GM04503 (cell line): ENCODE results near the gene ZNF143.
"Not testable (repeated sequence)": the region's sequence is repeated elsewhere in the genome, so short reads cannot be mapped to it uniquely, and the experiment has no call there.

Experiments
- DNase-seq: peaks from one replicate; pipeline ENCODE4 v3.0.0-alpha.2; 2012; ENCODE audit warnings: low read depth

Gene ZNF143

DNA sequence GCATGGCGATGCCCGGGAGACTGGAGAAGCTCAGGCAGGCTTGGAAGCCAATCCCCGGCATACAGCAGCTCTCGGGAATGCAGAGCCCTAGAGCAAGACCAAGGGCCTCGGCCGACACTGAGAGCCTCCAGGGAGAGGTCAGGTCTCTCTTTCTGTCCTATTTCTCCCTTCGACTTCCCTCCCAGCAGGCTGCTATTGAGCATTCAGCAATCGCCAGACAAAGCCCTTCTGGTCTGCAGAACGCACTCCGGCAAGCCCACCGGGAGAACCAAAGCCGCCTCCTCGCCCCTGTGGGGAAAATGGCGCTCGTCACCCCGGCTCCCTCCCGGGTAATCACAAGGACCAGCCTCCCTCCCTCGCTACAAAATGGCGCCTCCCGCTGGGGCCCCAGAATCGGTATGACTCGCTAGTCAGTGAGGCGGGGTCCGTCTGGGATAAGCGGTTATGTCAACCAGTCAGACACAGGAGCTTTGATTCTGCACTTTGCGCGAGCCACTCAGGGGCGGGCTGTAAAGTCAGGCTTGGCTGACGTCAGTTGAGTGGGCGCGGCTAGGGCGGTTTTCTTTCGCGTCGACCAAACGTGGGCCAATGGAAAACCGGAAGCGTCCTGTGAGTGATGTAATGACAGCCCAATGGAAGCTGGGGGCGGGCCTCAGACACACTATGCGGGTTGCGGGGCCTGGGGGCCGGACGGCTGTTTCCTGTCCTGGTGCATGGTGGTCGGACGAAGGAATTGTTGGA is at the start of gene ZNF143:
Gene ZNF143, plus strand, starts transcription at position 691 of the 741 bp plus-strand sequence. CDS start 10,297 bp downstream, outside the sequence.
- peak; percentile 99 for DNase-seq

DNA sequence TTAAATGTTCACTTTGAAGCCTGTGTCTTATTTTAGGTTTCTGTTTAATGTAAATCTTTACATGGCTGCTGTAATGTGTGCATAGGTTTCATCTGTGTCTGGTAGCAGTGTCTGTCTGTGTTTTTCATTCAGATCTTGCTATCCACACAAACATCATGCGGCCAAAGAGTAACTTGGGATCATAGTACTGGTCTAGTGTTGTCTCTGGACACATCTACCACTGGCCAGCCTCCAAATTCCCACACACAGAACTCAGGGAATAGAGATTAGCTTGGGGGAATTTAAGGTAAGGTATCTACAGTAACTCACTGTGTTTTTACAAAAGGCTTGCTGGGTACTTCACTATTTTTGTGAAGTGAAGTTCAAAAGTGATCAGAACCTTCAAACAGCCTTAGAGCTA is 32.1 kb upstream of the ZNF143 start:
- DNase-seq, result no peak

DNA sequence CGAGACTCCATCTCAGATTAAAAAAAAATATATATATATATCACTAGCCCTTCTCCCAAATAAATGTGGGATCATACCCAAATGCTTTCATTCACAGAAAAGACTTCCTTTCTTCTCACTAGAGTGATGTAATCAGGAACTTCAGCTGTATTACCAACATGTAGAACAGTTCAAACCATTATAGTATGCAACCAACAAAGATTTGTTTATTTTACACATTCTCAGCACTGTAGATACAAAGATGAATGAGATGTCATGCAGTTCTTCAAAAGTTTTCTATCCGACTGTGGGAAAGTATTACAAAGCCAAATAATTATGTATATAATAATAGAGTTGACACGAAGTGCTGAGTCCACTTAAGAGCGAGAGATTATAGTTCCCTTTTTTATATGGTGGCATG is 22.2 kb upstream of the ZNF143 start:
- no peak for DNase-seq

DNA sequence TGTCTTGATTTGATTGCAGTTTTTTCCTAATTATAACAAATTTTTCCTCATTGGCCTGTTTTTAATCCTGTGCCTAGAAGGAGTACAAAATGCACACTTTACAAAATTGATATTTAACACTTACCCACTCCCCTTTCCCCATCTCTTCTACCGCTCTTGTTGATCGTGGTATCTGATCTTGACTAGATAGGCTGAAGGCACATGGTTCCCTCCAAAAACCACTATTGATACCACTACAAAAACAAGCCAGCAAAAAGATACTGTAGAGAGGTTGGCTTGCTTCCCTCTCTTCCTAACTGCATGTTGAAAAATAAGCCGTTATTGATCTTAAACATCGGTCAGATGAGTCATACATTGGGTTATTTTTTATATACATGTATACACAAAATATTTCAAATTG is 14.6 kb upstream of the ZNF143 start:
- no peak for DNase-seq

DNA sequence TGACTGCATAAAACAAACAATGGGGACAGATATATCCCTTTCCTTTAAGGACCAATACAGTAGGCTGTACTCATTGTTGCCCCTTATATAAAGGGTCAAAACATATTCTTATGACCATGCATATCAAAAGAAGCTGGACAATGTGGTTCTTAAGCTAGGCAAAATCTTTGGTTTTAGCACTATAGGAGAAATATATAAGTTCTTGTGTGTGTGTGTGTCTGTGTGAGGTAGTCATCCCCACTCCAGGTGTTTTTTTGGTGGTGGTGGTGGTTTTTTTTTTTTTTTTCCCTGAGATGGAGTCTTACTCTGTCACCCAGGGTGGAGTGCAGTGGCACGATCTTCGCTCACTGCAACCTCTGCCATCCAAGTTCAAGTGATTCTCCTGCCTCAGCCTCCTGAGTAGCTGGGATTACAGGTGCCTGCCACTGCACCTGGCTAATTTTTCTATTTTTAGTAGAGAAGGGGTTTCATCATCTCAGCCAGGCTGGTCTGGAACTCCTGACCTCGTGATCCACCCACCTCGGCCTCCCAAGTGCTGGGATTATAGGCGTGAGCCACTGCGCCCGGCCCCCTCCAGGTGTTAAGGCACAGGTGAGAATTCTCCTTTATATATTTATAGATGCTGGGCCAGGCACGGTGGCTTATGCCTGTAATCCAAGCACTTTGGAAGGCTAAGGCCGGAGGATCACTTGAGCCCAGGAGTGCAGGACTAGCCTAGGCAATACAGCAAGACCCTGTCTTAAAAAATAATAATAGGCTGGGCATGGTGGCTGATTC is 12.0 kb upstream of the ZNF143 start:
- no peak for DNase-seq

DNA sequence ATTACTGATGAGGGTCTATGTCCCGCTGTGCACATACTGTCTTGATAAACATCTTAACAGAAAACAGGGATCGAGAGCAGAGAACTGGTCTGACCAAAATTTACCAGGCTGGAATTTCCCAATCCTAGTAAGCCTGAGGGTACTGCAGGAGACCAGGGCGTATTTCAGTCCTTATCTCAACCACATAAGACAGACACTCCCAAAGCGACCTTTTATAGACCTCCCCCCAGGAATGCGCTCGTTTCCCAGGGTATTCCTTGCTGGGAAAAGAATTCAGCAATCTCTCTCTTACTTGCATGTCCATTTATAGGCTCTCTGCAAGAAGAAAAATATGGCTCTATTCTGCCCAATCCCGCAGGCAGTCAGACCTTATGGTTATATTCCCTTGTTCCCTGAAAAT is 8.8 kb upstream of the ZNF143 start:
- not testable (repeated sequence) for DNase-seq

DNA sequence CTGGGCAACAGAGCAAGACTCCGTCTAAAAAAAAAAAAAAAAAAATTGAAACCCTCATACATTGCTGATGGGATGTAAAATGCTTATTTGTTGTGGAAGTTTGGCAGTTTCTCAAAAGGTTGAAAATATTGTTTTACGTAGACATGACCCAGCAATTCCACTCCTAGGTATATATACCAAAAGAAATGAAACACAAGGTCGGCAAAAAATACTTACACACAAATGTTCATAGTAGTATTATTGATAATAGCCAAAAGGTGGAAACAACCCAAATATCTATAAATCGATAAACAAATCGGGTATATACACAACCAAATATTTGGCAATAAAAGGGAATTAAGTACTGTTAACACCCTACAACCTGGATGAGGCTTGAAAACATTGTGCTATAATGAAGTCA is 5.1 kb upstream of the ZNF143 start:
- no peak for DNase-seq

DNA sequence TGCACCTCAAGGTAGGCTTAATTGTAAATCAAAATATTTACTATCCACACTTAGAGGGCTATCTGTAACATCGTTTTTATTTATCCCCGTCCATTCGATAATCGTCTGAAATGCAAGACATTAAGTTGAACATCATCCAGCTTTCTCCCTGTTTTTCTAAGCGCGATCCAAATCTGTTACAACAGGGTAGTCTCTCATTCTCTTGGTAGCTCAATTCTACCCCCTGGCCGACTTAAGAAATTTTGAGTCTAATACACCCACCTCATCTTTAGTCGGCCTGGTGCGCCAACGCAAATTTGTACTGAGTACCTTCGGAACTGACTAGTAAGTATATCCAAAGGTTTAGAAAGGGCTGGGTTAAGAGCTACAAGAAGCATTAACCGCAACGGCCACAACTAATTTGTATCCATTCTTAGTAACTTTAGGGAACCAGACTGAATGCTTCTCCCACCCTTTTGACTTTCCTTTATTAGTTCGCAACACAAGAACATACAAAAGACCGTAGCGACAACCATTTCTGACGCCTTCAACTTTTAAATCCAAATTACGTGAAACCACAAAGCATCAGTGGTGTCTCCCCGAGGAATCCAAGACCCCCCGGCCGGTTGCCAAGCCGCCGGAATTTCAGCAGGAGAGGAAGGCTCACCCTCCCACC is 1.0 kb upstream of the ZNF143 start:
- peak; percentile 16 for DNase-seq

DNA sequence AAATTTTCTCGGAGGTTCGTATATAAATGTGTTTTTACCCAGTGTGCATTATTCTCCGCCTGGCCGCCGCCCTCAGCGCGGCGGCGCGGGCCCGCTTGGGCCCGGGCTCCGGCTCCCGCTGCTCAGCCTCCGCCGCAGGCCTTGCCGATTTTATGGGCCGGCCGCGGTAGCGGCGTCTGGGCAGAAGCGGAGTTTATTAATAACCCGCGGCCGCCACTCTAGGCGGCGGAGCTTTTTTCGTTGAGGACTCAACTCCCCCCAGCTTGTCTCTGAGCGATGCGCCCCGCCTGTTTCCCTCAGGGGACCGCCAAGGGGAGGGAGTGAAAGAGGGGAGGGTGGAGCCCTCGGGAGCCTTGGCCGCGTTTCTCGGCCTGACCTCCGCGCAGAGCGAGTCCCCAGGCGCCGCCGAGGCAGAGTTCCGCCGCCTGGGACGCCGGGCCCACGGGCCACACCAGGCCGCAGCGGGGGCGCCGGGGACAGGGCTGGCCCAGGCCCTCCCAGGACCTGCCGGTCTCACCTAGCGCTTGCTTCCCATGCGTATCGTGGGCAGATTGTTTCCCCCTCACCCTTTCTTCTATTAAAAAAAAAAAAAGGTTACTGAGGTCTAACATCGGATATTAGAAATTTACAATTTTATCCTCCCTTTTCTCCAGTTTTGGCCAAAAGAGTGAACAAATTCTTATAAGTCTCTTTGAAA is 399 bp downstream of the ZNF143 start:
- peak; percentile 72 for DNase-seq

DNA sequence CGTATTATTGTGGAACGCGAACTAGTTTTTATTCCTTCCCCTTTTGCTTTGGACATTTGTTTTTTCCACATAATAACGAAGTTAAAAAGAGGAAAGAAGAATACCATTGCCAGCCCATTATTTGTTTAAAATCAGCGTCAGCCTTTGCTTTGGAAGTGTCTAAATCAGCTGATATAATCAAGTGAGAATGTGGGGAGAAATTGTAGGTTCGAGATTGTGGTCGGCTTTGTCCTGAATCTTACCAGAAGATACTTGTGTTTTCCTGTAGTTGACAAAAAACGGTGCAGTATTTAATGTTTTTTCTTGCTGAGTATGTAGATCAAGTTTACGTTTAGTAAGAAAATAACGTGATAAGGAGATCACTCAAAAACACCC is 935 bp downstream of the ZNF143 start:
- DNase-seq, result peak; percentile 7

DNA sequence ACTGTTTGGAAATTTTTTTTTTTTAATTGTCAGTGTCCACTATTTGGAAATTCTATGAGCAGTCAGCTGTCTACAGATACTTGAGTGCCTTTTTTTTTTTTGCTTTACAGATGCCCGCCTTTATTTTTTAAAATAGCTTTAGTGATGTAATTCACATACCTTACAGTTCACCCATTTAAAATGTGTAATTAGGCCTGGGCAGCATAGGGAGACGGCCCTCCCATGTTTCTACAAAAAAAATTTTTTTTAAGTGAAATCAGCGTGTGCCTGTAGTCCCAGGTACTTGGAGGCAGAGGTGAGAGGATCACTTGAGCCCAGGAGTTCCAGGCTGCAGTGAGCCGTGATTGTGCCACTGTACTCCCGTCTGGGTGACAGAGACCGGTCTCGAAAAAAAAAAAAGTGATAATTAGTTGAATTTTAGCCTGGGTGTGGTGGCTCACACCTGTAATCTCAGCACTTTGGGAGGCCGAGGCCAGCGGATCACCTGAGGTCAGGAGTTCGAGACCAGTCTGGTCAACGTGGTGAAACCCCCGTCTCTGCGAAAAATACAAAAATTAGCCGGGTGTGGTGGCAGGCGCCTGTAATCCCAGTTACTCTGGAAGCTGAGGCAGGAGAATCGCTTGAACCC is 1.5 kb downstream of the ZNF143 start:
- peak; percentile 10 for DNase-seq

DNA sequence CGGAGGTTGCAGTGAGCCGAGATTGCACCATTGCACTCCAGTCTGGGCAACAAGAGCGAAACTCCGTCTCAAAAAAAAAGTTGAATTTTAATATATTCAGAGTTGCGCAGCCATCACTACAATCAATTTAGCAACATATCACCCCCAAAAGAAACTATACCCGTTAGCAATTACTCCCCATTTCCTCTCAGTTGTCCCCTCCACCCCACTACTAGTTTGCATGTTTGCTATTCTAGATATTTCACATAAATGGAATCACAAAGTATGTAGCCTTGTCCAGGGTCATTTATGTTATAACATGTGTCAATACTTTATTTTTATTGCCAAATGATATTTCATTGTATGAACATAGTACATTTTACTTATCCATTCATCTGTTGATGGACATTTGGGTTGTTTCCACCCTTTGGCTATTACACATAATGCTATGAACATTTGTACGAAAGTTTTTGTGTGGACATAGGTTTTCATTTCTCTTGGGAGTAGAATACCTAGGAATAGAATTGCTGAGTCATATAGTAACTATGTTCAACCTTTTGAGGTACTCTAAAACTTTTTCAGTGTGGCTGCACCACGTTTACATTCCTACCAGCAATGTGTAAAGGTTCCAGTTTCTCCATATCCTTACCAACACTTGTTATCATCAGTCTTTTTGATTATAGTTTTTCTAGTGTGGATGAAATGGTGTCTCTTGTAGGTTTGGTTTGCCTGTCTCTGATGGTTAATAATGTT is 2.2 kb downstream of the ZNF143 start:
- no peak for DNase-seq

DNA sequence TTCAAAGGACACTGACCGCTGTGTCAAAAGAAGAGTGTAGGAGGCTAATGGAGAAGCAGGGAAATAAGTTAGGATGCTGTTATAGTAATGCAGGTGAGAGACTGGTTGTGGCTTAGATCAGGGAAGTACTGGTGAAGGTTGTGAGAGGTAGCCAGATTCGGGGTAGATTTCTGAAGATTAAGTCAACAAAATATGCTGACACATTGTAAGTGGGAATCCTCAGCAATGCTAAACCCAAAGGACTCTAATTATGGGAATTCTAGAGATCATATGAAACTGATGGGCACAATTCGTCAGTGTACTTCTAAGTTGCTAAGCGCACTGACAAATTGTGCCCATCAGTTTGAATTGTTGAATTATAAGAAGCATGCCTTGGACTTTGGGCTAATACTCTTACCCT is 10.0 kb downstream of the ZNF143 start:
- DNase-seq, result no peak

DNA sequence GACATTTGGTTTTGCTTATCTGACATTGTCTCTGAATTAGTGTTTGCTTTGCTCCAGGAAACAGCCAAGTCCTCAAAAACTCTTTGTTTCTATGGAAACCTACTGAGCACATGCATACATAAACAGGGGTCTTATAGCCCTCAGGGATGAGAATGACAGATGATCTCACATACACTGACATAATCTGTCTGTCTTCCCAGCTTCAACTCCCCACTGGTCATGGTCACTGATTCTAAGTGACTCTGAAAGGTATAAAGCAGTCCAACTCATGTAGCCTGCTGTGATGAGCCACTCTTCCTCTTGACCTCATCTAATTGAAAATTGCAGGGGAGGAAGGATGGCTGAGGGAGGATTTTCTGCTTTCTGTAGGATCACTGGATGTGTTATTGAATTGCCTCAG is 12.6 kb downstream of the ZNF143 start:
- DNase-seq, result no peak

DNA sequence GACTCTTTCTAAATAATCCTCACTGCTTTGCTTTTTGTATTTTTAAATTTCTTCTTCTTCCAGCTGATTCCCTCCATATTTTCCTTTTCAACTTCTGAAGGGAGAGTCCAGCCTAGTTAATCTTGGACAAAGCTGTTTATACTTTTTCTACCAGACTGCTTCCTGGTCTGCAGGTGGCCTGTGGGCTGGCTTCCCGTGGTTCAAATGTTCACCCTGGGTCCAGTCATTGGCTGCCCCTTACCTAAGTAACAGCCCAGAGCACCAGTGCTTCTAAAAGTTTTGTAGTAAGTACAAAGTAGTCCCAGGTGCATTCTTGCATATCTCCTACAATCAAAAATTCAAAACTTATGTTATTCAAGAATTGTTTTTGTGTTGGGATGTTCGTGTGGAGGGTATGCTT is 19.1 kb downstream of the ZNF143 start:
- no peak for DNase-seq

DNA sequence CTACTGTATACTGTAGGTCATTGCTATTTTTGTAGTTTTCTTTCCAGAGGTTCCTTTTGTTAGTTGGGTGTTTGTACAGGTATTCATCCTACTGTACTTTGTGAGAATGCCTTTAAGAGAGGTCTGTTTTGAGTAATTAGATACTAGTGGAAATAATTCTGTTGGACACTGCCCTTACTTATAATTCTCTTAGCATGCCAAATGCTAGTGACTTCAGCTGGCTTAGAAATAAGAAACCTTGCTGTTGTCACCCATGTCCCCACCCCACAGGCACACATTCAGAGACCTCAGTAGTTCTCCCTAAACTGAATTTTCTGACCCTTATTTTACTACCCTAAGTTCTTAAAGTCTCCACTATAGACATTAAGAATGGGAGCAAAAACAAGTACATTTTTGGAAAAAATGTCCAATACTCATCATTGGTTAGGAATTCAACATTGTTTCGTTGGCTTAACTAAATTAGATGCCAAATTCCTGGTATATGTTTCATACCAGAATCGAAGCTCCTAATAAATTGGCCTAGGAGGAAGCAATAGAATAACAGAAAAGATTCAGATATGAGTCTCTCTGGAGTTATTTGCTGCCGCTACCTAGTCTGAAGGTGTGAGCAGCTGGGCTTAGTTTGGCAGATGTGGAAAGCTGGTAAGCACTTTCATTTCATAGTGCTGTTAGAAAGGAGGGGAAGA is 28.4 kb downstream of the ZNF143 start:
- DNase-seq, result peak; percentile 62

DNA sequence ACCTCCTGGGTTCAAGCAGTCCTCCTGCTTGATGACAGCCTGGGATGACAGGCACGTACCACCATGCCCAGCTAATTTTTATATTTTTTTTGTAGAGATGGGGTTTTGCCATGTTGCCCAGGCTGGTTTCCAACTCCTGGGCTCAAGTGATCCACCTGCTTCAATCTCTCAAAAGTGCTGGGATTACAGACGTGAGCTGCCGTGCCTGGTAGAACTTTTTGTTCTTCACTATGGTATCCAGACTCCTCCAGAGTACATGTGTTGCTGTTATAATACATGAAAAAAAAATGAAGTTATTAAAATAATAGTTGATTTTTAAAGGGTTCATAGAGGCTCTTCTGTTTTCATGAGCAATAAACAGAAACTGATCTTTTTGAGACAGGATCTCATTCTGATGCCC is 29.6 kb downstream of the ZNF143 start:
- no peak for DNase-seq

DNA sequence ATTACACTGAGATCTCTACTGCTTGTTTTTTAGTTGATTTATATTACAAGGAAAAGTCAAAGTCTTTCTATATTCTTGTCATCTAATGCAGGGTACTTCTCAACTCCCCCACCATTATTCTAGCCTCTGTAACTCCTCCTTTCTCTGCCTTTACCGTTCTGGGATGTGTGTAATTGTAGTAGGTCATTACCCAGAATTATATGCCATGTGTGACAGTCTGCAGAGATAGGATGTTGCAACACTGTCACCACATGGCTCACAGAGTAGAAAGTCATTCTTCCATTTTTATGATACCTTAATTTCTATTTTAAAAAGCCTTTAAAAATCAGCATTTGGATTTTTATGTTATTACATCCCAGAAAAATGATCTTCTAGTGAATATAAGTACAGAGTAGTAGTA is 32.7 kb downstream of the ZNF143 start:
- DNase-seq, result no peak

DNA sequence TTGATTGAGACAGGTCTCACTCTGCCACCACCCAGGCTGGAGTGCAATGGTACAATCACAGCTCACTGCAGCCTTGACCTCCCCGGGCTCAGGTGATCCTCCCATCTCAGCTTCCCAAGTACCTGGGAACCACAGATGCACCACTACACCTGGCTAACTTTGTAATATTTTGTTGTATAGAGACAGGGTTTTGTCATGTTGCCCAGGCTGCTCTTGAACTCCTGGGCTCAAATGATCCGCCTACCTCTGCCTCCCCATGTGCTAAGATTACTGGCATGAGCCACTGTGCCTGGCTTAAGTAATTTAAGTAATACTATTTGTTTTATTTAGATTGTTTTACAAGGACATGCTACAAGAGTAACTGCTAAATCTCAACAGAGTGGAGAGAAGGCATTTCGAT is 33.5 kb downstream of the ZNF143 start:
- no peak for DNase-seq

DNA sequence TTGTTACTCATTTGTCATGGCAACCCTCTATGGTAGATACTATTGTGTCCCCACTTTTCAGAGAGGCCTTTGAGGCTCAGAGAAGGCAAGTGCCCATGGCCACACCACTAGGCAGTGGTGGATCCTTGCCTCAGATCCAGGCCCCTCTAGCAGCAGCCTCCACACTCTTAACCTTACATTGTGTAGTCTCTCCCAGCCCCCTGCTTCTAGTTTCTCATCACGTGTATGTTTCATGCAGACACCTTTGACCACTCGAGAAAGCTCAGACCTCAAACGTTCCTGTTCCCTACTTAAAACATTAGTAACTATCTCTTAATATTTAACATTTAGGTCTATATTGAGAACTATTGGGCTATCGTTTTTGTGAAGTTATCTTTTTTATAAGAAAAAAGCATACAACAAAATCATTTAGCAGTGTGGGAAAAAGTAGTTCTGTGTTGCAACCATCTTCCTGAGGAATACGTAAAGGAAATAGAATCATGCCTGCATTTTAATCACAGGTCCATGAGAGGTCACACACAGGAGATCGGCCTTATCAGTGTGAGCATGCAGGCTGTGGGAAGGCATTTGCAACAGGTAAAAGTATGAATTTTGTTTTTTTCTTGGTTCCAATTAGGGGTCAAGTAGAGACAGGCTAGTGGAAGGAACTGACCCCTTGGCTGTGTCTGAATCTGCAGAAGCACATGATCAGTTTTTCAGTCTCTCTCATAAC is 35.1 kb downstream of the ZNF143 start:
- no peak for DNase-seq
